IPS-NIHi7 (cell line): Measurements from ENCODE around the gene PPP2R3B.
"Not testable (repeated sequence)": the region's sequence is repeated elsewhere in the genome, so short reads cannot be mapped to it uniquely, and the experiment has no call there.

ENCODE experiments used
- DNase-seq: peaks from one replicate; pipeline ENCODE4 v3.0.0; 2012; ENCODE audit warnings: mixed read lengths; ENCODE audit errors: extremely low spot score

The PPP2R3B gene, protein sequence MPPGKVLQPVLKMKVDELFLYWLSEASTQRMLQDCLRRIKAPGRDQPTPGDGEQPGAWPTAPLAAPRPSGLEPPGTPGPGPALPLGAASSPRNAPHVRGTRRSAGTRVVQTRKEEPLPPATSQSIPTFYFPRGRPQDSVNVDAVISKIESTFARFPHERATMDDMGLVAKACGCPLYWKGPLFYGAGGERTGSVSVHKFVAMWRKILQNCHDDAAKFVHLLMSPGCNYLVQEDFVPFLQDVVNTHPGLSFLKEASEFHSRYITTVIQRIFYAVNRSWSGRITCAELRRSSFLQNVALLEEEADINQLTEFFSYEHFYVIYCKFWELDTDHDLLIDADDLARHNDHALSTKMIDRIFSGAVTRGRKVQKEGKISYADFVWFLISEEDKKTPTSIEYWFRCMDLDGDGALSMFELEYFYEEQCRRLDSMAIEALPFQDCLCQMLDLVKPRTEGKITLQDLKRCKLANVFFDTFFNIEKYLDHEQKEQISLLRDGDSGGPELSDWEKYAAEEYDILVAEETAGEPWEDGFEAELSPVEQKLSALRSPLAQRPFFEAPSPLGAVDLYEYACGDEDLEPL

DNA sequence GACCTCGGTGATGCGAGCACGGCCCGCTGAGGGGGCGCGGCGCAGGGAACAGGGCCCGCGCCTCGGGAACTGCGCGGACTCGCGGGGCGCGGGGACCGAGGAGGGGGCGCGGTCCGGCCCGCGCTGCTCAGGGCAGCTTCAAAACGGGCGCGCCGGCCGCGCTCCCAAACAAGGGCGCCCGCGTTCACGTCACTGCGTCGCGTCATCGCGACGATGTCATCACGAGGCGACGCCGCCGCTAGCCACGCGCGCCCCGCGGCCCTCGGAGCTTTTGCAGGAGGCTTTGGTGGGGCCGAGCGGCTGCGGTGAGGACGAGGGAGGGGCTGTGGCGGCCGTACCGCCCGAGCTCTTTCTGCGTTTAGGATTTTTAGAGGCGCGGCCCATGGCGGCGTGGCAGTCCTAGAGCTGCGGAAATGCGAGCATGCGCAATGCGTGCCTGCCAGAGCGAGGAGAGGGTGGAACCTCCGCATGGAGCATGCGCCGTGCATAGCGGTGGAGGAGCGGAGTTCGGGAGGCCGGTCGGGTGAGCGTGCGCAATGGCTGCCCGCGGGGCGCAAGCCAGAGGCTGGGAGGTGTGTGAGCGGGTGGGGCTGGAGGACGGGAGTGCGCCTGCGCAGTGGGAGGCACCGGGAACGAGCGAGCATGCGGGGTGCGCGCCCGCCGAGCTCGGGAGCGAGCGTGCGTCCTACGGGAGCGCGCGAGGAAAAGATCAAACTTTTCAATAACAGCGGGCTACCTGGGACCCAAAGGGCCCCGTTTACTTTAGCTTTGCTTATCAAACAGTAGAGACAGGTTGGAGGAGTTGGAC lies at the start of gene PPP2R3B:
Gene PPP2R3B, minus strand, starts transcription at position 140 of the 808 bp plus-strand sequence. CDS start 216 bp downstream, outside the sequence.
- peak; percentile 100 for DNase-seq

DNA sequence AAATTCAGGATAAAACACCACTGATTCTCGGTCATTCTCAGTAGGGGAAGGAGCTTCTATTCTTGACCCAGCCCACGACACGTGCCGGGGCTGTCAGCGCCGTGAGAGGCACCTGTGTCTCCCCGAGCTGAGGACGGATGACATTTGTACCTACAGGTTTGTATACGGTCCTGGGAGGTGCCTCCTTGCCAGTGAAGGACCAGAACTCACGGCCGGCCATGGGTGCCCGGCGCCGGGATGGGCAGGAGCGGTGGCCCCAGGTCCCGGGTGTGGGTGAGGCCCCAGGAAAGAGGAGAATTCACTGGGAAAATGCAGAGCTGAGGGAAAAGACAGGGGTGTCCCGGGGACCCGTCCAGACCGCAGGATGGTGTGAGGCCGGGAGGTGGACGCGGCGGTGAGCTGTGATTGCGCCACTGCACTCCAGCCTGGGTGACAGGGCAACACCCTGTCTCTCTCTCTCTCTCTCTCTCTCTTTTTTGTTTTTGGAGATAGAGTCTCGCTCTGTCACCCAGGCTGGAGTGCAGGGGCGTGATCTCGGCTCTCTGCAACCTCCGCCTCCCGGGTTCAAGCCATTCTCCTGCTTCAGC lies 48.9 kb upstream of the PPP2R3B start:
- no peak for DNase-seq

DNA sequence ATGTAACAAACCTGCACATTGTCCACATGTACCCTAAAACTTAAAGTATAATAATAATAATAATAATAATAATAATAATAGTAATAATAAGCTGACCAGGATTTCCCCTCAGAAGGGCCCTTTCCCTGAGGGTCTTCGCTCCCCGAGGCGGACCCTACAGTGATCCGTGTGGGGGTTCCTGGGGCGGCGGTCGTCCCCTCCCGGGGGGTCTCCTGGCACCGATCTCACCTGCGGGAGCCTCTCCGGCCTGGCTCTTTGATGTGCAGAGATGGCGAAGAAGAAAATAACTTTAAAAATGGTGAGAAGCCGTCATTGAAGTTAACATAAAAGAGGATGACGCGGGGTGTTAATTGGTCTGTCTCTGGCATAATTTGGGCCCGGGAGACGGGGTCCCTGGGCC lies 48.2 kb upstream of the PPP2R3B start:
- DNase-seq, result no peak

DNA sequence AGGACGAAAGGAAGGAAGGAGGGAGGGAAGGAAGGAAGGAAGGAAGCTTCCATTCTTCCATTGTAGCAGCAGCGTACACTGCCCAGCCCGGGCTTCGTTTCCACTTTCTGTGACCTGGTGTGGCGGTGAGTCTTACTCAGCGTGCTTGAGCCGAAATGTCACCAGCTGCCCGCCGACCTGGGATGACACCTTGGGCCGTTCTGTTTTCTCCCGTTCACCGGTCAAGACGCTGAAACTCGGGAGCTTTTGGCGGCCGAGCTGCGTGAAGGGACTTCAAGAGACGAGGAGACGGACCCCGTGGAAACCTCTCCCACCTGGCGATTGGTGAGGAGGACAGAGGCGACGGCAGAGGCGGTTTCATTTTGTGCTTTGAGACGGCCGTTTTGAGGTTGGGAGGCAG lies 47.1 kb upstream of the PPP2R3B start:
- DNase-seq, result no peak

DNA sequence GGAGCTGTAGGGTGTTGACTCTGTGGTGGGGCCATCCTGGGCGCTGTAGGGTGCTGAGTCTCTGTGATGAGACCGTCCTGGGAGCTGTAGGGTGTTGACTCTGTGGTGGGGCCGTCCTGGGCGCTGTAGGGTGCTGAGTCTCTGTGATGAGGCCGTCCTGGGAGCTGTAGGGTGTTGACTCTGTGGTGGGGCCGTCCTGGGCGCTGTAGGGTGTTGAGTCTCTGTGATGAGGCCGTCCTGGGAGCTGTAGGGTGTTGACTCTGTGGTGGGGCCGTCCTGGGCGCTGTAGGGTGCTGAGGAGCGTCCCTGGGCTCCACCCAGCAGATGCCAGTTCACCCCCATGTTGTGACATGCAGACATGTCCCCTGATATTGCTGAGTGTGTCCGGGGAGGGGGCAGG lies 46.0 kb upstream of the PPP2R3B start:
- not testable (repeated sequence) for DNase-seq

DNA sequence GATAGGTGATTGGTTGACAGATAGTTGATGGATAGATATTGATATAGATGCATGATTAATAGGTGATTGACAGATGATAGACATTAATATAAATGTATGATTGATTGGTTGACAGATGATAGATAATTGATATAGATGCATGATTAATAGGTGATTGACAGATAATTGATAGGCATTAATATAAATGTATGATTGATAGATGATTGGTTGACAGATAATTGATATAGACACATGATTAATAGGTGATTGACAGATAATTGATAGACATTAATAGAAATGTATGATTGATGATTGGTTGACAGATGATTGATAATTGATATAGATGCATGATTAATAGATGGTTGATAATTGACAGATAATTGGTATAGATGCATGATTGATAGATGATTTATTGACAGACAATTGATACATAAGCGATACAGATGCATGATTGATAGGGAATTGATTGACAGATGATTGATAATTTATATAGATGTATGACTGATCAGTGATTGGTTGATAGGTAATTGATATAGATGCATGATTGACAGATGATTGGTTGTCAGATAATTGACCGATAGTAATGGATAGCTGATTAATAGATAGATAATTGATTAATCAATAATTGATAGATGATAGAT lies 44.9 kb upstream of the PPP2R3B start:
- no peak for DNase-seq

DNA sequence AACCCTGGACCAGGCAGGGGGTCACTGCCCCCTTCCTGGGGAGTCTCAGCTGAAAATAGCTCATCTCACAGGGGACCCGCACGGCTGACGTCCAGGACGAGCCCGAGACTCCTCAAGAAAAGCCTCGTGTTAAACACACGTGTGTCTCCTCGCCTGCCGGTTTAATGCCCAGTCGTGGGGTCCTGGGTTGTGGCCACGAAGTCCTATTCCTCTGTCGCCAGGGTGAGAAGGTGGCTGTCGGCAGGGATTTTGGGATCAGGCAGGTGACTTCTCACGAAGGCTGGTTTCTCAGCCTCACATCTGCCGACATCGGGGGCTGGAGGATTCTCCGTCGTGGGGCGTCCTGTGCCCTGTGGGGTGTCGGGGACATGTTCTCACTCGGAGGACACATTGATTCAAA lies 44.3 kb upstream of the PPP2R3B start:
- no peak for DNase-seq

DNA sequence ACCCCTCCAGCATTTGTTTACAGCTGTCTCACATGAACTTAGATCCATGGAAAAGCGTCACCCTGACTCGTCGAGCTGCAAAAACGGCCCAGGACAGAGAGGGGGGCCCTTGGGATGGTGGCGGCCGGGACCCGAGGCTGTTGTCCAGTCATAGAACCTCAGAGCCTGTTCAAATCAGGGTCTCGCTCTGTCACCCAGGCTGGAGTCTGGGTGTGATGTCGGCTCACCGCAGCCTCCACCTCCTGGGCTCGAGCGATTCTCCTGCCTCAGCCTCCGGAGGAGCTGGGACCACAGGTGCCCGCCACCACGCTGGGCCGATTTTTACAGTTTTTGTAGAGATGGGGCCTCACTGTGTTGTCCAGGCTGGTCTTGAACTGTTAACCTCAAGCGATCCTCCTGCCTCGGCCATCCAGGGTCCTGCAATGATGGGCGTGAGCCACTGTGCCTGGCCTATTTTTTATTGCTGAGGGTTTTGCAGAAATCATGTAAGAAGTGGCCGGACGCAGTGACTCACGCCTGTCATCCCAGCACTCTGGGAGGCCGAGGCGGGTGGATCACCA lies 42.6 kb upstream of the PPP2R3B start:
- DNase-seq, result no peak

DNA sequence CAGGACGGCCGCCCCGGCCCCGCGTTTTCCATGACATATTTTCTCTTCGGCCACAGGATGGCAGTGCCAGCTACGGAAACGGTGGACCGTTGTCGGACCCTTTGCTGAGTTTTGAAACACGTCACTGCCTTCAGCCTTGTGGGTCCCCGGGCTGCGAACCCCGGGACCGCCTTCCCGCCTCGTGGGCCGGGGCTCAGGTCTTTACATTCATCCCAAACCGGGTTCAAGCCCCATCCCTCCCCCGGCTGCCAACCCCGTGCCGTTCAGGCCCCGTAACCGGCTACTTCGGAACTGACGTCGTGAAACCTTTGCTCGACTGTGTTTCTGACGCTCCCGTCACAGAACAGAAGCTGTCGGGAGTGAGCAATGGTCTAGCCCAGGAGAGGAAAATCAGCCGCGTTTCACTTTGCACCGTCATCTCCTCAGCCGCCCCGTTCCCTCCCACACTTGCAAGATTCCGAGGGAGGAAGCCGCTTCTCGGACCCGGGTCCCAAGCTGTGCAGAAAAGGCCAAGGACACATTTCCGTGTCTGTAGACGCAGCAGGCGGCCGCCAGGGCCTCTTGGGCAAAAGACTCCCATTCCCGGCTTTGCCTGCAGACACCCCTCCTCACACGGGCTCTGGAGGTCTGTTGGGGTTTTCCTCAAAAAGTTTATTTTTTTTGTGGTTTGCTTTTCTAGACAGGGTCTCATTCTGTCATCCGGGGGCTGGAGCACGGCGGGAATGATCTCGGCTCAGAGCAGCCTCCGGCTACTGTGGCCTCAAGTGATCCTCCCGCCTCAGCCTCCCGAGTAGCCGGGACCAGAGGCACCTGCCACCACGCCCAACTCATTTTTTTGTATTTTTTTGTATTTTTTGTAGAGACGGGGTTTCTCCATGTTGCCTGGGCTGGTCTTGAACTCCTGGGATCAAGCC lies 41.4 kb upstream of the PPP2R3B start:
- peak; percentile 76 for DNase-seq

DNA sequence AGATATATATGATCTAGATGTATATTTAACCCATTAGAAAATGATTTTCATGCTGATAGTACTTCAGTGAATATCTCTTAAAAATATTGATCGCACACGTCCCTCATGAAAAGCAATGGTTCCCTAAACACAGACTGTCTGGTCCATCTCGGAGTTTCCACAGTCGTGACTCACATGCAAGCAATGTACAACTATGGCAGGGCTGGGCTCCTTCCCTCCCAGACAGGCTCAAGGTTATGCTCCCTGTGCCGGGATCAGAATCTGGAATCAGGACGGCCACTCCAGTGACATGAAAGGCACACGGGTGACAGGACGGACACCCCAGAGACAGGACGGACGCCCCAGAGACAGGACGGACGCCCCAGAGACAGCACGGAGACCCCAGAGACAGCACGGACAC lies 40.2 kb upstream of the PPP2R3B start:
- no peak for DNase-seq

DNA sequence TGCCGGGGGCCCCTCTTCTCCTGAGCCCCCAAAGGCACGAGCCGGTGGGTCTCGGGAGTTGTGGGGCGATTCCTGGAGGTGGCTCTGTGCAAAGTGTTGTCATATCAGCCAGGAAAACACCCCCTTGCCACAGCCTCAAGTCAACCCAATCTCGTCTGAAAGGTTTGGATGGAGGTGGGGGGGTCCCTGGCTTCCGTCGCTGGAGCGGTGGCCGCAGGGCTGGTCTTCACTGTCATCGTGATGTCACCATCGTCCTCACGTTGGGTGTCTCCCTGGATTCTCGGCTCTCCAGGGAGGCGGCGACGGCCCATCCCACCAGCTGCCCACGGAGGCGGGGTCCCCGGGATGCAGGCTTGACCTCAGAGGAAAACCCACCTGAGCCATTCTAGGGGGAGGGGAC lies 38.3 kb upstream of the PPP2R3B start:
- no peak for DNase-seq

DNA sequence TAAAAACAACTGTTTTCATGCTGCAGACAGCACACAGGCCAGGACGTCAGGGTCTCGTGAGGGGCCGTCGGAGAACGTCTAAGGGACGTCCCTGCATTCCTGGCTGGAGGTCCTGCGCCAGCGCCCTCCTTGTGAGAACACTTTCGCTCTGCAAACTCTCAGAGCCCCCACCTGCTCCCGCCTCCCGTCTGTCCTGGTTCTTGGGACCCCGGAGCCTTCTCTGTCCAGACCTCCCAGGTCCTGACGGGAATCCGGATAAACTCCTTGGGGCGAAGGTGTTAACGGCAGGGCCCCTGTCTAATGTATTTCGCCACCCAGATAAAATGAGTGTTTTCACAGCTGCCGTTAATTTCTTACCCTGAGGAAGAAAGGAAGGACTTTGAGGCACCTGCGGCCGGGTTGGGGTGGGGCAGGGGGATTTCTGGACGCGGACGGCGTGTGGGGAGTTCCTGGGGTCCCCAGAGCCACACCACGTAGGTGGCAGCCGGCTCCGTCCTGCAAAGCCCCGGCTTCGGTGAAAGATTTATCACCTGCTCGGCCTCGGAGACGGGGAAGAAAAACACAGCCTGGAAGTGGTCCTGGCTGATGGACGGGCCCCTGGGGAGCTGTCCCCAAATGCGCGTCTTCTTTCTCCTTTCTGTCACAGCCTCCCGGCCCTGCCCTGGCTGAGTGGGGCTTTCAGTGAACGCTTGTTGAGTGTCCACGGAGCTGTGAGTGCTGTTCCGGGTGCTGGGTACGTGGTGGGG lies 35.1 kb upstream of the PPP2R3B start:
- DNase-seq, result no peak

DNA sequence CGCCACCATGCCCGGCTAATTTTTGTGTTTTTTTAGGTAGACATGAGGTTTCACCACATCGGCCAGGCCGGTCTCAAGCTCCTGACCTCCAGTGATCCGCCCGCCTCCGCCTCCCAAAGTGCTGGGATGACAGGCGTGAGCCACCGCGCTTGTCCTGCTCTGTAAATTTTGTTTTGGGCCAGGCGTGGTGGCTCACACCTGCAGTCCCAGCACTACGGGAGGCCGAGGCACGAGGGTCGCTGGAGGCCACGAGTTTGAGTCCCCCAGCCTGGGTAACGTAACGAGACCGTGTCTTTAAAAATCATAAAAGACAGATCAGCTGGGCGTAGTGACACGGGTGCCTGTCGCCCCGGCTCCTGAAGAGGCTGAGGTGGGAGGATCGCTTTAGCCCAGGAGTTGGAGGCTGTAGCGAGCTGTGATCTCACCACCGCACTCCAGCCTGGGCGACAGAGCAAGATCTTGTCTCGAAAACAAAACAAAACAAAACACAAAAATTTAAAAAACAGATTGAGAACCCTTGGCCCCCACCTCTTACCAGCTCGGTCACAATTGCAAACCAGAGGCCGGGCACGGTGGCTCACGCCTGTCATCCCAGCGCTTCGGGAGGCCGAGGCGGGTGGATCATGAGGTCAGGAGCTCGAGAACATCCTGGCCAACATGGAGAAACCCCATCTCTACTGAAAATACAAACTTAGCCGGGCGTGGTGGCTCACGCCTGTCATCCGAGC lies 34.0 kb upstream of the PPP2R3B start:
- DNase-seq, result no peak

DNA sequence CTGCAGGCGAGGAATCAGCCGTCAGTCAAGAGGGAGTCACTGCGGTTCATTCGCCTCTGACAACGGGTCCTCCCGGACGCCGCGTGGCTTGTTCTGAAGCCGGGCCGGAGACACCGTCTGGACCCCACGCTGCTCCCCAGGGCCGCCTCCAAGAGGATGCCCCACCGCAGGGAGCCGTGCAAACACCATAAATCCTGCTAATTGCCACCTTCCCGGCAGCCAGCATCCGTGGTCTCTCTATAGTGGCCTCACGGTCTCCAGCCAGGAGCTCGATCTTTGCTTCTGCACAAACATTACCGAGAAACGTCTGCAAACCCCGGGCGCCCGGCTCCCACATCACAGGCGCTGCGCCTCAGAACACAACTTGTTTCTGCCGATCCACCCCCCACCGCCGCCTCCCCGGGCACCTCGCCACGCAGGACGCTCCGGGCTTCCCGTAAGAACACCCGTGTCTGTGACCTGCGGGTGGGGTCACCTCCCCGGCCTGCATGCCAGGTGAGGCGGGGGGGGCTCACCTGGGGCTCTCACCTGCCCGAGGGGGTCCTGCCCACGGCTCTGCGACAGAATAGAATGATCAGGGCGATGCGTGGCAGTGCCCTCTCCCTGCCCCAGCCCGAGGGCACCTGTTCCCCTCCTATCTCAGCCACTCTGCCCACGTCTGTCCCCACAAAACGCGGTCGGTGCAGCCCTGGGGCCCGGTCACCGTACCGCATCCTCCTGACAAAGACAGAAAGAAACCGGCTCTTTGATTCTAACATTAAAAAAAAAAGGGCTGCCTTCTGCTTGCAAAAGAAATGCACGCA lies 32.4 kb upstream of the PPP2R3B start:
- DNase-seq, result no peak

DNA sequence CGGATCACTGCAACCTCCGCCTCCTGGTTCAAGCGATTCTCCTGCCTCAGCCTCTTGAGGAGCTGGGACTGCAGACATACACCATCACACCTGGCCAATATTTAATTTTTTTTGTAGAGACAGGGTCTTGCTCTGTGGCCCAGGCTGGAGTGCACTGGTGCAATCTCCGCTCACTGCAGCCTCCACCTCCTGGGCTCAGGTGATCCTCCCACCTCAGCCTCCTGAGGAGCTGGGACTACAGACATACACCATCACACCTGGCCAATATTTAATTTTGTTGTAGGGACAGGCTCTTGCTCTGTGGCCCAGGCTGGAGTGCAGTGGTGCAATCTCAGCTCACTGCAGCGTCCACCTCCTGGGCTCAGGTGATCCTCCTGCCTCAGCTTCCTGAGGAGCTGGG lies 28.8 kb upstream of the PPP2R3B start:
- not testable (repeated sequence) for DNase-seq

DNA sequence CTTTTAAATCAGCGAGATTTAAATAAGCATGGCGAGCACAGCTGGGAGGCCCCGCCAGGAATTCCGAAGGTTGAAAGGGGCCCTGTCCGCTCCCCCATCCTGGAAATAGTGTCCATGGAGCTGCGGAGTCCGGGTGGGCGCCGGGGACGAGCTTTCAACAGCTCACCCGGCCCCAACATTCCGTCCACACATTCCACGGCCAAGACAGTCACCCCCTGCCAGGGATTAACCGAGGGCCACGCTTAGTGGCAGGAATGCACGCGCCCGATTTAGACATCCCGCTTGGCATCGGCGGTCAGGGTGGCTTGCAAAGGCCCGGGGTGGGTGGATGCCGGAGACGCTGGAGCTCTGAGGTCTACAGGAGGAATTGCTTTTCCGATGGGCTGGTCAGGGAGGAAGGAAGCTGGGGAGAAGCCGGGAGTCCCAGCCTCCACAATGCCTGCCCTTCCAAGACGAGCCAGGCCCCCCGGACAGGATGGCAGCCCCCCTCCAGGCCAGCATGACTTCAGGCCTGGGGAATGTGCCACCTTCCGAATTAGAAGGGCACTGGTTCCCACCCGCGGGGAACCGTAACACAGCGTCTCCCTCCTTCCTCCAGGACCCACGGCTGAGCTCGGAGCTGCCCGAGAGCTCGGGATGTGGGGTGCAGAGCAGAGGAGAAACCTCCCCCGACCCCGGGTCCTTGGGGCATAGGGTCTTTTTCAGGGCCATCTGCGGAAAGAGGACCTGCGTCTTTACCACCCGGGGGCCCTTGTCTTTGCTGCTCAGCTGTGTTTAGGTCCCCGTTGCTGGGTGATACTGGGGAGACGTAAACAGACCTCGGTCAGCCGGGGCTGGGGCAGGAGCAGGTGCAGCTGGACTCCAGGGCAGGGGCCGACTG lies 26.9 kb upstream of the PPP2R3B start:
- peak; percentile 70 for DNase-seq

DNA sequence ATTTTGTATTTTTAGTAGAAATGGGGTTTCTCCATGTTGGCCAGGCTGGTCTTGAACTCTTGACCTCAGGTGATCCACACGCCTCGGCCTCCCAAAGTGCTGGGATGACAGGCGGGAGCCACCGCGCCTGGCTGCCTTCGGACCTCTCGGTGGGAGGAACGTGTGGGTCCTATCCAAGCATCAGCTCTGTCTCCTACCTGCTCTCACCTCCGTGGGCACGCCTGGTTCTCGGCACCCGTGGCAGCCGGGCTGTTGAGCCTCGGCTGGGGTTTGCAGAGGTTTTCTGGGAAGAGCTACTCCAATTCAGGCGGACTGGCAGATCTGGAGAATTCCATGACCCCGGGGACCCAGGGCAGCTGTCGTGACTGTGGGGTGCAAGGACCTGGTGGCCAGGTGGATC lies 23.6 kb upstream of the PPP2R3B start:
- DNase-seq, result no peak
